HepG2 (cell line): ENCODE results near the gene PANK4. TPM values are rescaled to one million over a fixed set of nuclear protein-coding genes. Genes with fewer than 3 reads are reported as not detected.

ENCODE experiments used
- ATAC-seq: fragments of 200-7000 bp; cut with Tn5 transposase; 3 replicates; pipeline ENCODE4 v1.9.1; 2020; ENCODE audit warnings: mild to moderate bottlenecking, moderate library complexity
- BruUV-seq: library from RNA; stranded (reverse); fragments of 400-500 nt; replicated peaks from 2 replicates; lab custom pipeline; 2021; lab: Mats Ljungman, UMichigan
- CTCF ChIA-PET: fragments of 300-600 bp; formaldehyde crosslinking; extraction: SDS; loops from one replicate; lab custom pipeline; 2021; ENCODE audit warnings: low total read pairs, inconsistent platforms, low intra/inter-chr PET ratio; lab: Yijun Ruan, JAX
- POLR2A ChIA-PET: fragments of 350-600 bp; sonication (Branson Sonifier 250); formaldehyde crosslinking; loops from one replicate; lab custom pipeline; 2020; ENCODE audit warnings: antibody characterized with exemption, inconsistent platforms; lab: Yijun Ruan, JAX
- DNase-seq: peaks from one replicate; pipeline ENCODE4 v3.0.0-alpha.2; 2015; ENCODE audit warnings: low spot score
- FAIRE-seq: peaks from 3 replicates; lab custom pipeline; 2011; peaks lifted over from hg19 to GRCh38; lab: Jason Lieb, UNC
- H2AFZ ChIP-seq: one replicate; pipeline ENCODE4 v1.6.1; 2011; ENCODE audit warnings: low read length, inconsistent platforms
- H3K27ac ChIP-seq: fragments of 300-600 bp; 3 replicates; pipeline ENCODE4 v1.8.0; 2011; ENCODE audit warnings: mixed run types, mild to moderate bottlenecking, mixed read lengths, low read length, inconsistent platforms; ENCODE audit not compliant: insufficient read depth; ENCODE audit errors: extremely low read length
- H3K27me3 ChIP-seq, 2 experiments: fragments of 200-600 bp in 1 of 2; 2 replicates in 1 of 2; 3 replicates in 1 of 2; pipeline versions ENCODE4 v1.6.0 to v1.8.0; 2011; ENCODE audit warnings: low read length in 2 of 2, mild to moderate bottlenecking in 2 of 2, moderate library complexity in 2 of 2, inconsistent platforms in 1 of 2; ENCODE audit not compliant: insufficient read depth in 2 of 2, control insufficient read depth in 1 of 2
- H3K36me3 ChIP-seq, 2 experiments: fragments of 200-600 bp in 1 of 2; replicated peaks in 1 of 2; 2 replicates in 1 of 2; 3 replicates in 1 of 2; pipeline versions ENCODE4 v1.5.1 to v1.8.0; 2011; ENCODE audit warnings: low read length in 2 of 2, inconsistent platforms in 1 of 2; ENCODE audit not compliant: insufficient read depth in 2 of 2, control insufficient read depth in 1 of 2
- H3K4me1 ChIP-seq: 2 replicates; pipeline ENCODE4 v1.5.1; 2012; ENCODE audit warnings: low read length, inconsistent platforms; ENCODE audit not compliant: insufficient read depth
- H3K4me2 ChIP-seq: 2 replicates; pipeline ENCODE4 v1.6.0; 2011; ENCODE audit warnings: low read depth, low read length, inconsistent platforms
- H3K4me3 ChIP-seq, 3 experiments: fragments of 200-600 bp in 1 of 3; sonication (generic), shearing (Covaris generic) in 1 of 3; replicated peaks in 1 of 3; 2 replicates each; pipeline ENCODE4 v1.5.1; 2011 to 2016; ENCODE audit warnings: low read length in 3 of 3, inconsistent platforms in 2 of 3, low read depth in 2 of 3, mild to moderate bottlenecking in 2 of 3, control low read depth in 1 of 3, mixed read lengths in 1 of 3; ENCODE audit not compliant: insufficient read depth in 1 of 3
- H3K79me2 ChIP-seq: one replicate; pipeline ENCODE4 v1.6.1; 2011; ENCODE audit warnings: low read length, inconsistent platforms; ENCODE audit not compliant: insufficient read depth
- H3K9ac ChIP-seq: 2 replicates; pipeline ENCODE4 v1.6.0; 2011; ENCODE audit warnings: mild to moderate bottlenecking, low read depth, low read length, inconsistent platforms; ENCODE audit not compliant: insufficient read depth
- H3K9me3 ChIP-seq: 2 replicates; pipeline ENCODE4 v1.5.1; 2012; ENCODE audit warnings: mild to moderate bottlenecking, low read length
- H4K20me1 ChIP-seq: 2 replicates; pipeline ENCODE4 v1.6.0; 2011; ENCODE audit warnings: inconsistent platforms, mild to moderate bottlenecking, low read length, moderate library complexity; ENCODE audit not compliant: insufficient read depth
- AKAP8 ChIP-seq: sonication (generic); formaldehyde crosslinking; IDR thresholded peaks from 2 replicates; pipeline ENCODE4 v1.5.1; 2020; ENCODE audit warnings: mild to moderate bottlenecking, missing genetic modification reagents
- CSRNP2 ChIP-seq: sonication (generic); formaldehyde crosslinking; conservative IDR thresholded peaks from 2 replicates; pipeline ENCODE4 v1.8.0; 2022; ENCODE audit warnings: low read depth, missing genetic modification reagents
- ERF ChIP-seq: IDR thresholded peaks from 2 replicates; pipeline ENCODE4 v1.6.1; 2018; ENCODE audit warnings: missing biosample characterization, missing genetic modification reagents
- FOXC1 ChIP-seq: sonication (generic); formaldehyde crosslinking; IDR thresholded peaks from 2 replicates; pipeline ENCODE4 v1.8.0; 2022; ENCODE audit warnings: mild to moderate bottlenecking, missing genetic modification reagents, borderline replicate concordance
- HNRNPL ChIP-seq: fragments of 200-400 bp; formaldehyde crosslinking; IDR thresholded peaks from 2 replicates; pipeline ENCODE4 v1.6.1; 2017; ENCODE audit warnings: mild to moderate bottlenecking, low read depth, low read length
- MTA1 ChIP-seq: sonication (generic); formaldehyde crosslinking; IDR thresholded peaks from 2 replicates; pipeline ENCODE4 v1.4.0; 2020; ENCODE audit warnings: missing genetic modification reagents, mild to moderate bottlenecking, borderline replicate concordance
- RFXAP ChIP-seq: sonication (generic); formaldehyde crosslinking; IDR thresholded peaks from 2 replicates; pipeline ENCODE4 v1.4.0; 2020; ENCODE audit warnings: missing genetic modification reagents, borderline replicate concordance
- RORA ChIP-seq: sonication (generic); formaldehyde crosslinking; IDR thresholded peaks from 2 replicates; pipeline ENCODE4 v1.5.0; 2020; ENCODE audit warnings: mild to moderate bottlenecking, missing genetic modification reagents, moderate library complexity
- SETDB1 ChIP-seq: sonication (generic); formaldehyde crosslinking; IDR thresholded peaks from 2 replicates; pipeline ENCODE4 v1.5.1; 2020; ENCODE audit warnings: missing genetic modification reagents, mild to moderate bottlenecking, borderline replicate concordance
- SMYD3 ChIP-seq: sonication (generic); formaldehyde crosslinking; IDR thresholded peaks from 2 replicates; pipeline ENCODE4 v1.8.1; 2023; ENCODE audit warnings: mild to moderate bottlenecking, missing genetic modification reagents
- ZFP36L2 ChIP-seq: sonication (generic); formaldehyde crosslinking; IDR thresholded peaks from 2 replicates; pipeline ENCODE4 v1.4.0; 2020; ENCODE audit warnings: missing genetic modification reagents
- ZNF292 ChIP-seq: sonication (generic); formaldehyde crosslinking; IDR thresholded peaks from 2 replicates; pipeline ENCODE4 v1.8.1; 2022; ENCODE audit warnings: mild to moderate bottlenecking, low read depth, missing genetic modification reagents, borderline replicate concordance
- ZNF576 ChIP-seq: sonication (generic); formaldehyde crosslinking; IDR thresholded peaks from 2 replicates; pipeline ENCODE4 v1.4.0; 2020; ENCODE audit warnings: mild to moderate bottlenecking, missing genetic modification reagents
- ZNF687 ChIP-seq: sonication (generic); formaldehyde crosslinking; IDR thresholded peaks from 2 replicates; pipeline ENCODE4 v1.5.1; 2020; ENCODE audit warnings: mild to moderate bottlenecking, missing genetic modification reagents, moderate library complexity
- ZNF713 ChIP-seq: sonication (generic); formaldehyde crosslinking; IDR thresholded peaks from 2 replicates; pipeline ENCODE4 v1.4.0; 2020; ENCODE audit warnings: mild to moderate bottlenecking, missing genetic modification reagents
- ZNF883 ChIP-seq: sonication (generic); formaldehyde crosslinking; IDR thresholded peaks from 2 replicates; pipeline ENCODE4 v1.5.1; 2020; ENCODE audit warnings: mild to moderate bottlenecking, missing genetic modification reagents; ENCODE audit errors: not compliant biosample characterization
- ZSCAN12 ChIP-seq: sonication (generic); formaldehyde crosslinking; IDR thresholded peaks from 2 replicates; pipeline ENCODE4 v1.9.0; 2021; ENCODE audit warnings: mild to moderate bottlenecking, missing genetic modification reagents
- WGBS: methylation state at CpG from one replicate; pipeline ENCODE4 v1.1.6; 2017; ENCODE audit warnings: low lambda C conversion rate; 5-methylcytosine and 5-hydroxymethylcytosine counted together
- in situ Hi-C: cut with HindIII; loops from 2 replicates; pipeline ENCODE4 v1.10.0; 2017; ENCODE audit warnings: low pct_unique_long_range_greater_than_20kb; ENCODE audit not compliant: extremely low pct_ligation_motif_present
- intact Hi-C: fragments of 100-400 bp; cut with micrococcal nuclease; formaldehyde crosslinking; loops from one replicate; pipeline ENCODE4 v1.10.0; 2022; ENCODE audit not compliant: unreplicated experiment
- polyA plus RNA-seq, 8 experiments: library from polyadenylated mRNA; depleted of rRNA in 3 of 8; stranded (reverse) in 7 of 8; unstranded in 1 of 8; fragments of >200 nt; fragmentation: Illumina TruSeq in 4 of 8; extraction: Trizol in 4 of 8; gene quantifications; 2 replicates each; pipeline versions ENCODE4 v1.2.1 to v1.2.3, GENCODE V29; 2011 to 2016; ENCODE audit warnings: low read depth in 4 of 8, missing spikeins in 1 of 8, mixed read lengths in 1 of 8; ENCODE audit not compliant: insufficient read depth in 1 of 8
- total RNA-seq, 5 experiments: library from RNA; depleted of rRNA; stranded (reverse); fragments of >200 nt; fragmentation: Illumina TruSeq; extraction: Trizol; gene quantifications; 2 replicates each; pipeline ENCODE4 v1.2.3, GENCODE V29; 2016; ENCODE audit warnings: low read depth in 1 of 5

PANK4 gene
- total and polyA plus RNA-seq, 2 of the 13 experiments (the other 11 are each of a cell fraction or from before 2014, with no cell fraction given), result 17.4 to 19.3 TPM

- in situ Hi-C loops, result no loop called here
- WGBS, result 91% methylated on average over 7 of the region's 30 CpGs
- no peak overlapping the region for H2AFZ ChIP-seq
- FAIRE-seq (no peak), ATAC-seq (no peak; the same call in 2 of the 3 replicates), DNase-seq (no peak)
- 0 out of 2 replicates have a peak, but pooled peaks cover 4% of the 10 kb centered on the region for H4K20me1 ChIP-seq
- ChIA-PET POLR2A (interaction anchor here (1.1 to 2.1 kb wide), 5 partner anchors 8 to 31 kb away, joined by 3 to 16 read pairs (median 5); partner anchors contain the start of genes PANK4 and PRXL2B), CTCF (interaction anchor here (1.1 kb wide), 1 partner anchor 20 kb away, joined by 3 read pairs; no protein-coding TSS in a partner anchor)
- intact Hi-C loops, result loop anchor here (5.0 kb wide), 1 partner anchor 75 kb away; the partner anchor contains the start of gene MMEL1
- H3K27ac ChIP-seq, result no peak overlapping the region
- H3K36me3 ChIP-seq, result no peaks in the 10 kb centered on the region; a peak in 1 of 5 replicates
- no peaks in the 10 kb centered on the region for H3K9me3 ChIP-seq
- H3K79me2 ChIP-seq, result no peaks in the 10 kb centered on the region
- no TSS peak for BruUV-seq
- peaks cover 28% of the 10 kb centered on the region for H3K4me1 ChIP-seq
- peak overlapping the region; percentile 50; the same call in 1 of the 2 replicates for H3K9ac ChIP-seq
- no peaks in the 10 kb centered on the region; a peak in 1 of 5 replicates for H3K27me3 ChIP-seq
- peak overlapping the region; percentile 85 for H3K4me2 ChIP-seq
- peak overlapping the region; percentile 71 to 89 (median 76); a peak in 4 of 6 replicates for H3K4me3 ChIP-seq
- TF ChIP-seq ZNF883 (CRISPR knock-in tag) (peak; percentile 6), ERF (CRISPR knock-in tag) (no peak), SETDB1 (no peak), ZFP36L2 (CRISPR knock-in tag) (no peak), FOXC1 (CRISPR knock-in tag) (no peak), HNRNPL (peak; percentile 9; the same call in 1 of the 2 replicates), ZNF713 (CRISPR knock-in tag) (no peak), MTA1 (CRISPR knock-in tag) (no peak), ZNF687 (CRISPR knock-in tag) (0 out of 2 replicates have a peak, but pooled peaks have one; percentile 2), RORA (CRISPR knock-in tag) (no peak), RFXAP (CRISPR knock-in tag) (no peak), ZNF292 (CRISPR knock-in tag) (no peak), CSRNP2 (CRISPR knock-in tag) (no peak), SMYD3 (CRISPR knock-in tag) (no peak), ZNF576 (CRISPR knock-in tag) (no peak), ZSCAN12 (CRISPR knock-in tag) (no peak), AKAP8 (CRISPR knock-in tag) (0 out of 2 replicates have a peak, but pooled peaks have one; percentile 11)
These were observed 31.3 kb upstream of the PANK4 start for GRCh38 chr1:2557482-2558400.
